Femur (tissue), 1 donor: ENCODE measurements around the gene SERTAD3.
"Not testable (repeated sequence)": the region's sequence is repeated elsewhere in the genome, so short reads cannot be mapped to it uniquely, and the experiment has no call there.

Experiments used
- DNase-seq: peaks from one replicate; pipeline ENCODE4 v3.0.0-alpha.2; 2017

The SERTAD3 gene

DNA sequence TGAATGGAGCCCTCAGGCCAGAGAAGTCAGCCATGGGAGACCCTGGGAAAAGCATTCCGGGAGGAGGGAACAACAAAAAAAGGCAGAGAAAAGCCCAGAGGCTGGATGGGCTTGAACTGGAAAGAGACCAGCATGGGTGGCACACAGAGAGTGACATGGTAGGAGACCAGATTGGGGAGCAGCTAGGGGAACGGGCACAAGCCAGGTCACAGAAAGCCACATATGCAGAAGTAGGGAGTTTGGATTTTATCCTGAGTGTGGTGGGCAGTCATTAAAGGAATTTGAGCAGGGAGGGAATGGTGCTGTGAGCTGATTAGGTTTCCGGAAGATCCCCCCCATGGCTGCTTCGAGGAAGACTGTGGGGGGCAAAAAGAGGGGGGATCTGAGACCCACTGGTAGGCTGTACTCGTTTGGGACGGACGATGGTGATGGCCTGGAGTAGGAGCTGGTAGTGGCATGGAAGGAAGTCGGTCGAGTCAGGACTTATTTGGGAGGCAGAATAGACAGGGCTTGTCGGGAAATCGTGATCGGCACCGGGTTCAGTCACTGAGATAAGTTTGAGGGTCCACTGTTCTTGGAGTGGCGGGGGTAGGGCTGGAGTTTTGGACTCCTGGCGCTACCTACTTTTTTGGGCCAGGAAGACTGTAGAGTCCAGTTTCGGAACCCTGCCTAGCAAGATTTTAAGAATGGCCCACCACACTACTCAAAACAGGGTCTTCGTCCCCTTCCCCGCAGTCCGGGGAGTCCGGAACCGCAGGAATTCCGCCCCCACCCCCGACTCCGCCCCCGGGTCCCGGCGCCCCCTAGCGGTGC, 19.3 kb downstream of the SERTAD3 start:
- DNase-seq, result no peak

DNA sequence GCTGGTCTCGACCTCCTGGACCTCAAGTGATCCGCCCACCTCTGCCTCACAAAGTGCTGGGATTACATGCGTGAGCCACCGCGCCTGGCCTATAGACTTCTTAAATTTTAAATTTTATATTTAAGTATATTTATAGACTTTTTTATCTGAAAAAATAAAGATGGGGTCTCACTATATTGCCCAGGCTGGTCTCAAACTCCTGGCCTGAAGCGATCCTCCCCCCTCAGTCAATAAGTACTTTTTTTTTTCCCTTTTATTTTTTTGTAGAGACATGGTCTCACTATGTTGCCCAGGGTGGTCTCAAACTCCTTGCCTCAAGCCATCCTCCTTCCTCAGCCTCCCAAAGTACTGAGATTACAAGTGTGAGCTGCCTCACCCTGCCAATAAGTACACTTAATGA, 20.2 kb downstream of the SERTAD3 start:
- DNase-seq, result no peak

DNA sequence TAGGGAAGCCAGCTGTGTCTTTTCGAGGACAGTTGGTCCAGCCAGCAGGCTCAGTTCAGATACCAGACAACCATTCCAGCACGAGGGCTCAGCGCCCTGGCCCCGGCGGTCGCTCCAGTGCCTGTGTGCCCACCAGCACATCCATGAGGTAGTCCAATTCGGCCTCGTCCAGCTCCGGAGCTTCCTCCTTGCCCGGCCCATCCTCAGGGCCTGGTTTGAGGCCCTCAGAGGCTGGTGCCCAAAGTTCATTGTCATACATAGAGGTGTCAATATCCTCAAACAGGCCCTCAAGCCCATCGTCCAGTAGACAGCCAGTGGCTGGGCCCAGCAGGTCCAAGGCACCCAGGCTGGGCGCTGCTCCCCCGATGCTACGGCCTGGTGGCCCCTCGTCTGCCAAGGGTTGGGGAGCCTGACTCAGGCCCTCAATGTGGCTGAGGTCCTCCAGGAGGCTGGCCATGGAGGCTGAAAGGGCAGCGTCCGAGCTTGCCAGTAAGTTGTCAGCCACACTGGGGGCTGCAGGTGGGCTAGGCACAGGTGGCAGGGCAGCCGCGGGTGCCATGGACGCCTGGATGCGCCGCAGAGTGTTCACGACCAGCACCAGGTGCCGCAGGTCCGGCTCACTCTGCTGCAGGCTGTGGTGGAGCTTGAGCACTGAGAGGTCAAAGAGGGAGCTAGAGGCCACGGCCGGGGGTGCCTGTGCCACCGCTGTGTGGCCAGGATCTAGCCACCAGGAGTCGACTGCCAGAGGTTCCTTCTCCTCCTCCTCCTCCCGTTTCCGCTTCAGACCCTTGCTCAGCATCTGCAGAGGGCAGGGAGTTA, 21.2 kb downstream of the SERTAD3 start:
- DNase-seq, result no peak

DNA sequence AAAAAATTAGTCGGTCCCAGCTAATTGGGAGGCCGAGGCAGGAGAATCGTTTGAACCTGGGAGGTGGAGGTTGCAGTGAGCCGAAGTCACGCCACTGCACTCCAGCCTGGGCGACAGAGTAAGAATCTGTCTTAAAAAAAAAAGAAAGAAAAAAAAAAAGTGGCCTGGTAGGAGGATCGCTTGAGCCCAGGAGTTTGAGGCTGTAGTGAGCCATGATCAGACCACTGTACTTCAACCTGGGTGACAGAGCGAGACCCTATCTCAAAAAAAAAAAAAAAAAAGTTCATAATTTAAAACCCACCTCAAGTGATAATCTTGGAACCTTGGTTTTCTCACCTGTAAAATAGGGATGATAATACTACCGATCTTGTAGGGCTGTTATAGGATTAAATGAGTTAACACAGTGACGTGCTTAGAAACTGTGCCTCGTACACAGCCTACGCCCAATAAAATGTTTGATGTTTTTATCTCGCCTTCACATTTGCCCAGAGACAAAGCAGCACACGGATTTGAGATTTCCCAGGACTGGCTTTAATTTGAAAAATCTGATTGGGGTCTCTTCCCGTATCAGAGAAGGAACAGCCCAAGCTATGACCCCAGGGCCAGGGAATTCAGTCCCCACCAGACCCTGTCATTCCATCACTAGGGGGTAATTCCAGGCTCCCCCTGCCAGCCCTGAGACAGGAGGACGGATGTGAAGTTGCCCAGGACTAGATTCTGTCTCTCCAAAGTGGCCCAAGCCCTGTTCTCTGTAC, 22.0 kb downstream of the SERTAD3 start:
- DNase-seq, result no peak

DNA sequence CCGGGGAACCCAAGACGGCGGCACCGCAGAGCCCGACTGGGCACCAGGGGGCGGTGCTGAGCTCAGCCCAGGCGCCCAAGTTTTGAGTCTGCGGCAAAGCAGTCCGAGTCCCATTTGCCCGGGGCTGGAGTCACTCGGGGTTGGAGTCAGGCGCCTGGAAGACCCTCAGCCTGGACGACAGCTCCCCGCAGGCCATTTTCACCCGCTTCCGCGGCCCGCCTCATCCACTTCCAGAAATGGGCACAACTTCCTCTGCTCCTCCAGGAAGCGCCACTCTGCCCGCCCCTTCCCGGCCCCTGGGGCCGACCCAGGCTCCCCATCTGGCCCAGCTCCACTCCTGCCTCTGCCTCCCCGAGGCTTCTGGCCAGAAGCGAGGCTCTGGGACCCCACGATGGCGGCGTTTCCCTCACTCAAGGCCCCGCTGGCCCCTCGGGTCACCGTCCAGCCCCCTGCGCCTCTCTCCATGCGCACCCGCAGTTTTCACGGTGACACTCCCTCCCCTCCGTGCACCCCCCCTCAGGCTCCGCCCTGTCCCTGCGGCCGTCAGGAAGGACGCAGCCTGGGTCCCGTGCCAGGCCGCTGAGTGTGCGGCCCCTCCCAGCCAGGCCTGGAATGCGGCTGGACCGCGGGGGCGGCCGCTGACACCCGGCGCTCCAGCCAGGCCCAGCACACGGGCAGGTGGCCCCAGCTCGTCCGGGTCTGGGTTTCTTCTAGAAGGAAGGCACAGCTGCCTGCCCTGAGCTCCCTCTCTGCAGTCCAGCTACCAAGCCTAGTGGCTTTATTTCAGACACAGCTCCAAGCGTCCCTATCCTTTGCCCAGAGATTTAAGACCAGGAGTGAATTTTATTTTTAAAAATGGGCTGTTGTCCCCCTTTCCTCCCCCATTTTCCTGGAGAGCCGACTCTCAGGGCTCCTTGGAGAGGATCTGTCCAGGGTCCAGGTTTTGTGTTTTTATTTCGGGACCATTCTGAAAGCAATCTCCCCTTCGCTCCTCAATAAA, 23.1 kb downstream of the SERTAD3 start:
- DNase-seq, result peak; percentile 96

DNA sequence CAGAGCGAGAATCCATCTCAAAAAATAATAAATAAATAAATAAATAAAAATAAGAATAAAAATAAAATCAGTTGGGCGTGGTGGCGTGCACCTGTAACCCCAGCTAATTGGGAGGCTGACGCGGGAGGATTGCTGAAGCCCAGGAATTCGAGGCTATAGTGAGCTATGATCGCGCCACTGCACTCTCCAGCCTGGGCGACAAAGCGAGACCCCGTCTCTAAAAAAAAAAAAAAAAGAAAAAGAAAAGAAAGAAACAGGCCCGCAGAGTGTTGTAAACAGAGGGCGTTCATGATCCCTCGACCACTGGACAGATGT, 23.7 kb downstream of the SERTAD3 start:
- DNase-seq, result no peak

DNA sequence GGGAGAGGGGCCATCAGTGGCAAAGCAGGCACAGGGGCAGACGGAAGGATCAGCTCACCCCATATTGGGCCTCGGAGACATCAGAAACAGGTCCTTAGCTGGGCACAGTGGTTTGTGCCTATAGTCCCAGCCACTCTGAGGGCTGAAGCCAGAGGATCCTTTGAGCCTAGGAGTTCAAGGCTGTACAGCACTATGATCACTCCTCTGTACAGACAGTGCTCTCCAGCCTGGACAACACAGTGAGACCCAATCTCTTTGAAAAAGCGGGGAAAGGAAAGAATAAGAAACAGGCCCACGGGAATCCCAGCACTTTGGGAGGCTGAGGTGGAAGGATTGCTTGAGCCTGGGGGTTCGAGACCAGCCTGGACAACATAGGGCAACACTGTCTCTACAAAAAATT, 24.4 kb downstream of the SERTAD3 start:
- DNase-seq, result no peak

DNA sequence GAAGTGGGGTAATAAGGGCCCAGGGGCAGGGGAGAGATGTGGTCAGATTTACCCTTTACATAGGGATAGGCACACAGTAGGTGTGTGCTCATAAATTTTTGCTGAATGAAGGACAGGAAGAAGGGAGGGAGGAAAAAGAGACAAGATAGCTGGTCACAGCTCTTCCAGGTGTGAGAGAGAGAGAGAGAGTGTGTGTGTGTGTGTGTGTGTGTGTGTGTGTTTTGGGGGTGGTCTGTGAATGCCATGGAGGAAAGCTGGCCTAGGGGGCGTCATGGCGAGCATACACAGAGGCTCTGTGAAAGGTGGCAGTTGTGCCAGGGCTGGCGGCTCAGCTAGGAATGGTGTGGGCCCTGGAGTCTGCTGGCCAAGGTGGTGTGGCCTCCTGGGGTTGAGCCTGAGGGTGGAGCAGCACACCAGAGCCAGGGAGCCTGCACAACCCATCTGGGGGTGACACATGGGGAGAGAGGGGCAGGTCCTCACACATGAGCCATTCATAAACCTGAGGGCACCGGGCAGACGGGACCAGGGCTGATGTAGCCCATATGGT, 25.0 kb downstream of the SERTAD3 start:
- DNase-seq, result no peak

DNA sequence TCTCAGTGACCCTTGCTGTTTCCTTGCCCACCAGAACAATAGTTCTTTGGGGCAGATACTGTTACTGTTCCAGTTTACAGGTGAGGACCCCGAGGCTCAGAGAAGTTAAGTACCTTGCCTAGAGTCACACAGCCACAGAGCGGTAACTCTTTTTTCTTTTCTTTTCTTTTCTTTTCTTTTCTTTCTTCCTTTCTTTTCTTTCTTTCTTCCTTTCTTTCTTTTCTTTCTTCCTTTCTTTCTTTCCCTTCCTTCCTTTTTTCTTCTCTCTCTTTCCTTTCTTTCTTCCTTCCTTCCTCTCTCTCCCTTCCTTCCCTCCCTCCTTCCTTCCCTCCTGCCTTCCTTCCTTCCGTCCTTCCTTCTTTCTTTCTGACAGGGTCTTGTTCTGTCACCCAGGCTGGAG, 26.1 kb downstream of the SERTAD3 start:
- DNase-seq, result no peak

DNA sequence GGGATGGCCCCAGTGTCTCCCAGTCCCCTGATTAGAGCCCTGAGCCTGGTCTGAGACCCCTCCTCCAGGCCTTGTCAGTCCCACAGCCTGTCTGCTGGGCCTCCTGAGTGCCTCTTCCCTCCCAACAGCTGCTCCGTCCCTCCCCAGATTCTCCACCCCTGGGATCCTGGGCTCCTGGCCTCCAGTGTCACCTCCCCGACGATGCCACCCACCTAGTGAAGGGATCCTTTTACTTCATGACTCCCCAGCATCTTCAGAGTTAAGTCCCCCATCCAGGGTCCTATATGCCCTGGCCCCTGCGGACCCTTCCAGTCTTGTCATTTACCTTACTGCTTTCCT, 26.5 kb downstream of the SERTAD3 start:
- no peak for DNase-seq

DNA sequence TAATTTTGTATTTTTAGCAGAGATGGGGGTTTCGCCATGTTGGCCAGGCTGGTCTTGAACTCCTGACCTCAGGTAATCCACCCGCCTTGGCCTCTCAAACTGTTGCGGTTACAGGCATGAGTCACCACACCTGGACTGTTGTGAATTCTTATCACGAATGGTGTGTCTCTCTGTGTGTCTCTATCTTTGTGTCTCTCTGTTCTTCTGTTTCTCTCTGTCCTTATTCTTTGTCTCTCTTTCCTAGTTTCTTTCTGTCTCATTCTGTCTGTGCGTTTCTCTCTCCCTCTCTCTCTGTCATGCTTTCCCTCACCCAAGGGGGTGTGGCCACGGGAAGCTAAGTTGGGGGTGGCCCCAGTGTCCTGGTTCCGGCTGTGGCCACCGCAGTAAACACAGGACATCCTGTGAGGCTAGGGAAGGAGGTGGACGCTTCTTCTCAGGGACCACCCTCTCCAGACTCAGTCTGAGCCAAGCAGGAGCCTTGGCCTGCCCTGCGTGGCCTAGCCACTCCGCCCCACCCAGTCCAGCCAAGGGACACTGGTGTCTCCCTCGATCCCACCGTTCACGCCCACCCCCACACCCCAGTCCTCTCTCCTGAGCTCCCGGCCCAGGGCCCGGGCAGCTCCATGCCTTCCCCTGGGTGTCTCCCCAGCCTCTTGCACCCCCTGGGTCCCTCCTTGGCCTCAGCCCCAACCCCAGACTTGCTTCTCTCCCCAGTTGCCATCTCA, 27.1 kb downstream of the SERTAD3 start:
- DNase-seq, result peak; percentile 80

DNA sequence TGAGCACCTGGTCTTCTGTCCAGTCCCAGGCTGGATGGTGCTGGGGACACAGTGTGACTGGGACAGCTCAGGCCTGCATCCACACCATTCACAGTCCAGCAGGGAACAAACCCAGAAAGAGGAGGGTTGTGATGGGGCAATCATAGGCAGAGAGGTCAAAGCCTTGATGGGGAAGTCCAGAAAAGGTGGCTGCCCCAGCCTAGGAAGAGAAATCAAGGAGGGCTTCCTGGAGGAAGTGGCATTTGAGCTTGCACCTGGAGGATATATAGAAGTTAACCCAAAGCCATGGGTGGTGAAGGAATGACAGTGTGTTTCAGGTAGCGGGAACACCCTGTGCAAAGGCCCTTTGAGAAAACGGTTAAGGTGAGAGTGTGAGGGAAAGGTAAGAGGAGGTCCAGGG, 28.4 kb downstream of the SERTAD3 start:
- no peak for DNase-seq

DNA sequence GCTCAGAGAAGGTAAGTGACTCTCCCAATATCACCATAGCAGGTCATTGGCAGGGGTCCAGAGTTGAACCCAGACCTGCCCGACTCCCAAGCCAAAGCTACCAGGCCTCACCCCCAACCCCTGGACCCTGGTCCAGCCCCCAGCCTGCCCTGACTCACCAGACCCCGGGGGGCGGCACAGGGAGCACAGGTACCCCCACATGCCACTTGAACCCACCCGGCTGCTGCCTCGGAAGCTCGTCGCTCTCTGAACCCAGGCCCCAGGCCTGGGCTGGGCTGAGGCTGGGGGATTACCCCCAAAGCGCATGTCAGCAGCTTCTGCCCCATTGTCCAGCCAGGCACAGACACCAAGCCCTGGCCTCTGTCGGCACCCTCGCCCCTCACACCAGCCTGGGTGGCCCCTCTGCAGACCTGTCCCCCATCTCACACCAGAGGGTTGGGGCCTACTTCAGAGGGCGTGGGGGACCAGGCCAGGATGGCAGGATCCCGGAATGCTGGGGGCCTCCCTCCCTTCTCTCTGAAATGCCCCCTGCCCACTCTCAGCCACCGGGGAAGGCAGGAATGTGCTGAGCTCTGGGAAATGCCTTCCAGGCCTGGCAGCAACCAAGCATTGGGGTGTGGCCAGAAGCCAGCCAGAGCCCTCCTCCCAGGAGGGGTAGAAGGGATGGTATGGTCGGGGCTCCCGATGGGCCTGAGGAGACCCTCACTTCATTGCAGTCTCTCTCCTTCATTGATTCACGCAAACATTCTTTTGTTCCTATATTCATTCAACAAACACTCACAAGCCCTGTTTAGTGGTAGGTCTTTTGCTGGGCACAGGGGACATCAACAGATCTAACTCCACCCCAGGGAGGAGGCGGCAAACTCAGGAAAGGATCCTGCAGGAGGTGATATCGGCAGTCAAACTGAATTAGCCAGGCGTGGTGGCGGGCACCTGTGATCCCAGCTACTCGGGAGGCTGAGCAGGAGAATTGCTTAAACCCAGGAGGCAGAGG, 29.3 kb downstream of the SERTAD3 start:
- DNase-seq, result peak; percentile 52

DNA sequence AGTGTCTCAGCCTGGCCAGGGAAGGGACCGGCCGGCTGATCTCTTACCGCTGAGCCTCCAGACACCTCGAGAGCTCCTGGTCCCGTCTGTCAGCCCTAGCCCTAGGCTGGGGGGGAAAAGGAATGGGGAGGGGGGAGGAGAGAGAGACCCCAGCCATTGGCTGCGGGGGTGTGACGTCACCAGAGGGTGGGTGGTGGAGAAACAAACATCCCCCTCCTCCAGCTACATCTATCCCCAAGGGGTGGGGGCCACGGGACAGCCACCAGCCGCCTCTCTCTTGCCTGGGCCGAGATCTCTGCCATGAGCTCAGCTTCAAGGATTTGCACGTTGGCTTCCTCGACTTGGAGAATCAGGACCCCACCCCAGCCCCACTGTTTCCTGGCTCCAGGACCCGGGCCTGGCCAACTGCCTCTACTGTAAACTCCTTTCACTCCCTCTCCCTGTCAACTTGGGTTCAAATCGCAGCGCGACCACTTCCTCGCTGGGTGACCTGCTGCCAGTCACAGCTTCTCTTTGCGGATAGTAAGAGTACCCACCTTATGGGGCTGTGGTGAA, 30.8 kb downstream of the SERTAD3 start, which contains the start of gene PRX:
Gene PRX, minus strand, starts transcription at position 88 of the 555 bp plus-strand sequence. CDS start 5,446 bp downstream, outside the sequence.
- peak; percentile 73 for DNase-seq

DNA sequence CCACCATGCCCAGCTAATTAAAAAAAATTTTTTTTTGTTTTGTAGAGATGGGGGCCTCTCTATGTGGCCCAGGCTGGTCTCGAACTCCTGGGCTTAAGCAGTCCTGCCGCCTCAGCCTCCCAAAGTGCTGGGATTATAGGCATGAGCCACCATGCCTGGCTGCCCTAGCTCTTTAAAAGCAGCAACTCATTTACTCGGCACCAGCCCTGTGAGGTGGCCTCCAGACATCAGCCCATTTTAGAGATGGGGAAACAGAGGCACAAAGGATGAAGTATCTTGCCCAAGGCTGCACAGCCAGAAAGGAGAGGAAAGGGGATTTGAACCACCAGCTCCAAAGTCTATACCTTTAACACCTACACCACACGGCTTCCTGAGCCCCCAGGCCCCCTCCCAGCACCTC, 31.3 kb downstream of the SERTAD3 start:
- no peak for DNase-seq

DNA sequence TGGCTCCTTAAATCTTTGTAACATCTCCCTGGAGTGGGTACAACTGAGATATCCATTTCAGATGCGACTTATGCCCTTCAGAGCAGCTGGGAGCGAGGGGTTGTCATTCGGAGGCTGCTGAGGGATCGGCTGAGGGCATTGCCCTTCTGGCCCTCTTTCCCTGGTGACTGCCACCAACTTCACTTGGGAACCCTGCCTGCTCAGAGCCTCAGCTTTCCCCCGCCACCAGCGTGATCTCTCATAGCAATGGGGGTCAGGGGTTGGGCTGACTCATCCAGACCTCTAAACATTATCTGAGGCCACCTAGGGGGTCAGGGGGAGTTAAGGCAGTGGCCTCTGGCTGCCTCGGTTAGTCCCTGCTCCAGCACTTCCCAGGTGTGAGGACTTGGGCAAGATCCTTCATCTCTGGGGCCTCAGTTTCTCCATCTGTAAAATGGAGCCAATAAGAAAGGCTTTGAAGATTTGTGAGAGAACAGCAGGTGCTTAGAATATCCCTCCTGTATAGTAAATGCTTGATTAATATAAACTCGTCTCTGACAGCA, 32.1 kb downstream of the SERTAD3 start:
- no peak for DNase-seq

DNA sequence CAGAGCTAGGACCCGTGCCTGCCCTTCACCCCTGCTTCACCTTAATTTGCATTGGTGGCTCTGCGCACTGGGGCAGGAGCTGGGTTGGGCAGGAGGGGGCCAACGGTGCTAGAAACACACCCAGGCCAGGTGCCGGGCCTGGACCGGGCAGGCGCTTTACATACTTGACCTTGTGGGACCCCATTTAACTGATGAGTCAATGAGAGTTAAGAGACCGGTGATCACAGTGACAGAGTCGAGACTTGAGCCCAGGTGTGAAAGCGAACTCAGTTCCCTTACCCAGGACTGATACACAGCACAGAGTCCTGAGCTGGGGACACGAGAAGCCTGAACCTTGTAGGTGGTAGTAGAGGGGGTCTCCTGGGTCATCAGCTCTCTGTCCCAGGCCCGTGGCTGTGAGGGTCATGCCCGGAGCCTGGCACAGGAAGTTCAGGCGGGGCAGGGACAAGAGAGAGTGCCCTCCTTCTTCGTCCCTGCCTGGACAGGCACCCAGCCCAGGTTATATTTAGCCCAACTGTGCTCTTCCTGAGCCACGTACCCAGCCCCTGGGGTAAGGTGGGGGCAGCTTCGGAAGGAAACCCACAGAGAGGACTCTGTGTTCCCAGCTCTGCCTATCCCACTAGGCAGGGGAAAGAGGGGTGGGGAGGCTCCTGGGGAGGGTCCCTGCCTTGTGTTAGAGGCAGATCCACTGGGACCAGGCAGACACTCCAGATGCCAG, 32.9 kb downstream of the SERTAD3 start:
- DNase-seq, result peak; percentile 68

DNA sequence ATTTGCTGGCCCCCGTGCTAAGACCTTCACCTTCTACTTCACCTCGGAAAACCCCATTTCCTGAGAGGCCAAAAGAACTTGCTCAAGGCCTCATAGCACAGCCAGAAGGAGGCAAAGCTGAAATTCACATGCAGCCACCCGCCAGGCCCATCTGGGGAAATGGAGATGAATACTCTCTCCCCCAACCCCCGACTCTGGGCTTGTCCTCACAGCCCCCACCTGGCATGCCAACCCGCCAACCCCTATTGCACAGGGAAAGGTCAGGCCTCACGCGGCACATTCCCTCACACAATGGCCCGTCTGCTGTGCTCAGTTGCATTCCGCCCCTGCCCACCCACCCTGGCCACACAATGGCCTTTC, 34.1 kb downstream of the SERTAD3 start:
- no peak for DNase-seq

DNA sequence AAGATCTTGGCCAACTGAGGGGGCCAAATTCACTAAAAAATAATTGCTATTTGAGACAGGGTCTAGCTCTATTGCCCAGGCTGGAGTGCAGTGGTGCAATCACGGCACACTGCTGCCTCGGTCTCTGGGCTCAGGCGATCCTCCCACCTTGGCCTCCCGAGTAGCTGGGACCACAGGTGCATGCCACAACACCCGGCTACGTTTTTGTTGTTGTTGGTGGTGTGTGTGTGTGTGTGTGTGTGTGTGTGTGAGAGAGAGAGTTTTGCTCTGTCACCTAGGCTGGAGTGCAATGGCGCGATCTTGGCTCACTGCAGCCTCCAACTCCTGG, 35.6 kb downstream of the SERTAD3 start:
- not testable (repeated sequence) for DNase-seq
